Ishikawa (cell line): Measurements from ENCODE around the gene HEBP1.

Experiments used
- EP300 ChIP-seq: IDR thresholded peaks from 2 replicates; pipeline ENCODE4 v1.6.1; 2012; ENCODE audit warnings: borderline replicate concordance
- FOXM1 ChIP-seq: IDR thresholded peaks from 2 replicates; pipeline ENCODE4 v1.6.1; 2012; ENCODE audit warnings: low read depth, borderline replicate concordance
- TCF12 ChIP-seq: IDR thresholded peaks from 2 replicates; pipeline ENCODE4 v1.6.1; 2012; ENCODE audit warnings: low read depth
- TEAD4 ChIP-seq: IDR thresholded peaks from 2 replicates; pipeline ENCODE4 v1.6.1; 2012
- YY1 ChIP-seq: IDR thresholded peaks from 2 replicates; pipeline ENCODE4 v1.6.1; 2012; ENCODE audit warnings: low read depth
- TF ChIP-seq, protein P1 (sequence below): IDR thresholded peaks from 2 replicates; pipeline ENCODE4 v1.6.1; 2012; ENCODE audit warnings: low read depth, mild to moderate bottlenecking
- TF ChIP-seq, protein P2 (sequence below): IDR thresholded peaks from 2 replicates; pipeline ENCODE4 v1.6.1; 2012

DNA sequence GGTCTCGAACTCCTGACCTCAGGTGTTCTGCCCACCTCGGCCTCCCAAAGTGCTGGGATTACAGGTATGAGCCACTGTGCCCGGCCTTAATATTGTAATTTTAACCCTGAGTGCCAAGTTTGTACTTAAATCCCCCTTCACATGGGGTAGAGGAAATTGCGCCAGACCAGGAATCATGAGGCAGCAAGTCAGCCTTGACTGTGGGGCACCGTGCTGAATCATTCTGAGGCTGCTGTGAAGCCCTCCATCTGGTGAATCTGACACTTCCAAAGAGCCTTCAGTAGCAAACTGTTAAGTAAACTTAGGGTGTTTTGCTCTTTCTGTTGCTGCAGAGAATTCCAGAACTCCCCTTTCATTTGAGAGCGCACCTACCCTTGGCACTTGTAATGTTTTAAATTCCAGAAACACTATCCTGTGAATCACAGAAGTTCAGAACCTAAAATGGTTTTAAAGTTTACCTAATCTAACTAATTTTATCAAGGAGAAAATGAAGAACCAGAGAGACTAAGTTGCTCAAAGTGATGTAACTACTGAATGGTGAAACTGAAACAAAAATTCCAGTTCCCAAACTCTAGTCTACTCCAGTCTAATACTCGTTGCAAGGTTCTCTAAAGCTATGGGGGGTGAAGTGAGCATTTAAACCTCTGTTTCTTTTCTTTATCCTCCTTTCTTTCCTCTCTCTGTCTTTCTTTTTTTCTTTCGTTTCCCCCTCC is 7.5 kb downstream of the HEBP1 start:
- TF ChIP-seq, protein P1, sequence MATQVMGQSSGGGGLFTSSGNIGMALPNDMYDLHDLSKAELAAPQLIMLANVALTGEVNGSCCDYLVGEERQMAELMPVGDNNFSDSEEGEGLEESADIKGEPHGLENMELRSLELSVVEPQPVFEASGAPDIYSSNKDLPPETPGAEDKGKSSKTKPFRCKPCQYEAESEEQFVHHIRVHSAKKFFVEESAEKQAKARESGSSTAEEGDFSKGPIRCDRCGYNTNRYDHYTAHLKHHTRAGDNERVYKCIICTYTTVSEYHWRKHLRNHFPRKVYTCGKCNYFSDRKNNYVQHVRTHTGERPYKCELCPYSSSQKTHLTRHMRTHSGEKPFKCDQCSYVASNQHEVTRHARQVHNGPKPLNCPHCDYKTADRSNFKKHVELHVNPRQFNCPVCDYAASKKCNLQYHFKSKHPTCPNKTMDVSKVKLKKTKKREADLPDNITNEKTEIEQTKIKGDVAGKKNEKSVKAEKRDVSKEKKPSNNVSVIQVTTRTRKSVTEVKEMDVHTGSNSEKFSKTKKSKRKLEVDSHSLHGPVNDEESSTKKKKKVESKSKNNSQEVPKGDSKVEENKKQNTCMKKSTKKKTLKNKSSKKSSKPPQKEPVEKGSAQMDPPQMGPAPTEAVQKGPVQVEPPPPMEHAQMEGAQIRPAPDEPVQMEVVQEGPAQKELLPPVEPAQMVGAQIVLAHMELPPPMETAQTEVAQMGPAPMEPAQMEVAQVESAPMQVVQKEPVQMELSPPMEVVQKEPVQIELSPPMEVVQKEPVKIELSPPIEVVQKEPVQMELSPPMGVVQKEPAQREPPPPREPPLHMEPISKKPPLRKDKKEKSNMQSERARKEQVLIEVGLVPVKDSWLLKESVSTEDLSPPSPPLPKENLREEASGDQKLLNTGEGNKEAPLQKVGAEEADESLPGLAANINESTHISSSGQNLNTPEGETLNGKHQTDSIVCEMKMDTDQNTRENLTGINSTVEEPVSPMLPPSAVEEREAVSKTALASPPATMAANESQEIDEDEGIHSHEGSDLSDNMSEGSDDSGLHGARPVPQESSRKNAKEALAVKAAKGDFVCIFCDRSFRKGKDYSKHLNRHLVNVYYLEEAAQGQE: no peak
- TF ChIP-seq, protein P2, sequence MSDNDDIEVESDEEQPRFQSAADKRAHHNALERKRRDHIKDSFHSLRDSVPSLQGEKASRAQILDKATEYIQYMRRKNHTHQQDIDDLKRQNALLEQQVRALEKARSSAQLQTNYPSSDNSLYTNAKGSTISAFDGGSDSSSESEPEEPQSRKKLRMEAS: no peak
- TF ChIP-seq TCF12 (no peak), EP300 (no peak), TEAD4 (no peak), FOXM1 (no peak), YY1 (no peak)
